GM12801 (cell line): ENCODE results near the gene CEP57L1.

Source experiments
- CTCF ChIP-seq: IDR thresholded peaks from one replicate; pipeline ENCODE4 v1.5.1; 2011; ENCODE audit warnings: control low read depth; ENCODE audit not compliant: insufficient read length; ENCODE audit errors: extremely low read depth

The CEP57L1 gene

GRCh38 chr6:109121411-109121810 lies 26.1 kb downstream of the CEP57L1 start:
- no peak for TF ChIP-seq CTCF

- TF ChIP-seq CTCF: no peak
These were observed 28.9 kb downstream of the CEP57L1 start for GRCh38 chr6:109124219-109124618.

DNA sequence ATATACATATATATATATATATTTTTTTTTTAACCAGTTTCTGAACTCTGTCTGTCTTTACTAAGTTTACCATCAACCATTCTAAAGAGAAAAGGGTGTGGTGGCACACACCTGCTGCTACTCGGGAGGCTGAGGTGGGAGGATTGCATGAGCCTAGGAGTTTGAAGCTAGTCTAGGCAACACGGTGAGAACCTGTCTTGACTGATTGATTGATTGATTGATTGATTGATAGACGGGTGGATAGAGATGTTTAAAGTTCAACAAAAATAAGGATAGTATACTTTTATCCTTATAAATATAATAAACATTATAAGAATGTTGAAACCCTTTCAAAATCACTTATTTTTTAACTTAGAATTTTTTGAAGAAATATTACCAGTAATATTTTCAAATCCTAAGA lies 30.2 kb downstream of the CEP57L1 start:
- TF ChIP-seq CTCF: no peak

- TF ChIP-seq CTCF: no peak
These were observed 34.8 kb downstream of the CEP57L1 start for GRCh38 chr6:109130065-109130464.

DNA sequence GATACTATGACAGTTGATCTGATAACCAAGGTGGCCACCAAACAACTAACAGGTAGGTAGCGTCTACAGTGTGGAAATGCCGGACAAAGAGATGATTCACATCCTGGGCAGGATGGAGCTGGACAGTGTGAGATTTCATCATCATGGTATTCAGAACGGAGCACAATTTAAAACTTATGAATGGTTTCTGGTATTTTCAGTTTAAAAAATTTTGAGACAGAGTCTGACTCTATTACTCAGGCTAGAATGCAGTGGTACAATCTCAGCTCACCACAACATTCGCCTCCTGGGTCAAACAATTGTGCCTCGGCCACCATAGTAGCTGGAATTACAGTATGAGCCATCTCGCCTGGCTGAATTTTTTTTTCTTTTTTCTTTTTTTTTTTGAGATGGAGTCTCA lies 43.8 kb downstream of the CEP57L1 start:
- no peak for TF ChIP-seq CTCF

GRCh38 chr6:109143191-109143590 lies 47.9 kb downstream of the CEP57L1 start:
- no peak for TF ChIP-seq CTCF

- TF ChIP-seq CTCF: no peak
These were observed 58.4 kb downstream of the CEP57L1 start for GRCh38 chr6:109153752-109154151.

- no peak for TF ChIP-seq CTCF
These were observed 69.0 kb downstream of the CEP57L1 start for GRCh38 chr6:109164331-109164730.
